WTC11 (cell line): ENCODE data around the gene GJA4. TPM values are rescaled to one million over a fixed set of nuclear protein-coding genes. Genes with fewer than 3 reads are reported as not detected.

Source experiments
- ATAC-seq: fragments of 200-7000 bp; cut with Tn5 transposase; 2 replicates; pipeline ENCODE4 v1.10.0; 2021; ENCODE audit warnings: mild to moderate bottlenecking, moderate library complexity
- CTCF ChIA-PET: fragments of 300-600 bp; sonication (Branson Sonifier 250); formaldehyde crosslinking; loops from one replicate; lab custom pipeline; 2021; ENCODE audit warnings: antibody characterized with exemption; lab: Charles Lee
- POLR2A ChIA-PET: fragments of 350-600 bp; sonication (Branson Sonifier 250); formaldehyde crosslinking; loops from one replicate; lab custom pipeline; 2021; ENCODE audit warnings: antibody characterized with exemption; lab: Charles Lee
- DNase-seq: peaks from one replicate; pipeline ENCODE4 v3.0.0; 2021; ENCODE audit warnings: low spot score
- H3K27ac Mint-ChIP-seq: 2 replicates; pipeline ENCODE4 v1.8.0; 2021; ENCODE audit warnings: mixed read lengths
- H3K27me3 Mint-ChIP-seq: 2 replicates; pipeline ENCODE4 v1.8.0; 2021; ENCODE audit warnings: low read depth, mild to moderate bottlenecking, moderate library complexity, mixed read lengths
- H3K36me3 Mint-ChIP-seq: 2 replicates; pipeline ENCODE4 v1.8.0; 2021; ENCODE audit warnings: mixed read lengths
- H3K4me1 Mint-ChIP-seq: 2 replicates; pipeline ENCODE4 v1.8.0; 2022; ENCODE audit warnings: mixed read lengths
- H3K4me3 Mint-ChIP-seq: 2 replicates; pipeline ENCODE4 v1.8.0; 2021; ENCODE audit warnings: mild to moderate bottlenecking, moderate library complexity, mixed read lengths
- H3K9me3 Mint-ChIP-seq: 2 replicates; pipeline ENCODE4 v1.8.0; 2021; ENCODE audit warnings: mixed read lengths
- ATF6 ChIP-seq: sonication (generic); formaldehyde crosslinking; IDR thresholded peaks from 2 replicates; pipeline ENCODE4 v1.8.1; 2023; ENCODE audit warnings: mild to moderate bottlenecking, missing genetic modification reagents
- CBFB ChIP-seq: sonication (generic); formaldehyde crosslinking; IDR thresholded peaks from 2 replicates; pipeline ENCODE4 v1.8.1; 2022; ENCODE audit warnings: mild to moderate bottlenecking, low read depth, missing genetic modification reagents
- CDX4 ChIP-seq: fragments of 250-450 bp; sonication (Bioruptor Pico); IDR thresholded peaks from 2 replicates; pipeline ENCODE4 v1.9.0; 2021; ENCODE audit warnings: moderate library complexity, mild to moderate bottlenecking, inconsistent platforms, borderline replicate concordance
- ESRRA ChIP-seq: sonication (generic); formaldehyde crosslinking; IDR thresholded peaks from 2 replicates; pipeline ENCODE4 v1.8.1; 2022; ENCODE audit warnings: mild to moderate bottlenecking, missing genetic modification reagents, borderline replicate concordance
- FOXK1 ChIP-seq: sonication (generic); formaldehyde crosslinking; IDR thresholded peaks from 2 replicates; pipeline ENCODE4 v1.8.0; 2022; ENCODE audit warnings: mild to moderate bottlenecking, moderate library complexity, missing genetic modification reagents
- HMGA2 ChIP-seq: fragments of 250-450 bp; sonication (Bioruptor Pico); IDR thresholded peaks from 2 replicates; pipeline ENCODE4 v1.4.0; 2021; ENCODE audit warnings: mild to moderate bottlenecking, moderate library complexity
- MLX ChIP-seq: sonication (generic); formaldehyde crosslinking; IDR thresholded peaks from 2 replicates; pipeline ENCODE4 v1.8.1; 2023; ENCODE audit warnings: mild to moderate bottlenecking, missing genetic modification reagents, moderate library complexity
- MYBL2 ChIP-seq: sonication (generic); formaldehyde crosslinking; IDR thresholded peaks from 2 replicates; pipeline ENCODE4 v1.8.1; 2023; ENCODE audit warnings: mild to moderate bottlenecking, moderate library complexity, missing genetic modification reagents
- RELA ChIP-seq: sonication (generic); formaldehyde crosslinking; IDR thresholded peaks from 2 replicates; pipeline ENCODE4 v1.8.1; 2022; ENCODE audit warnings: missing genetic modification reagents, mild to moderate bottlenecking, borderline replicate concordance
- RORB ChIP-seq: fragments of 250-450 bp; sonication (Bioruptor Pico); IDR thresholded peaks from 2 replicates; pipeline ENCODE4 v1.9.0; 2021; ENCODE audit warnings: mild to moderate bottlenecking
- SP1 ChIP-seq: sonication (generic); formaldehyde crosslinking; conservative IDR thresholded peaks from 2 replicates; pipeline ENCODE4 v1.8.1; 2022; ENCODE audit warnings: missing genetic modification reagents
- STAT6 ChIP-seq: sonication (generic); formaldehyde crosslinking; conservative IDR thresholded peaks from 2 replicates; pipeline ENCODE4 v1.8.1; 2023; ENCODE audit warnings: mild to moderate bottlenecking, low read depth, missing genetic modification reagents, moderate library complexity
- ZNF232 ChIP-seq: sonication (generic); formaldehyde crosslinking; IDR thresholded peaks from 2 replicates; pipeline ENCODE4 v1.8.0; 2022; ENCODE audit warnings: mild to moderate bottlenecking, missing genetic modification reagents
- ZNF263 ChIP-seq: sonication (generic); formaldehyde crosslinking; IDR thresholded peaks from 2 replicates; pipeline ENCODE4 v1.8.1; 2022; ENCODE audit warnings: low read depth, mild to moderate bottlenecking, moderate library complexity, missing genetic modification reagents
- ZNF425 ChIP-seq: fragments of 250-450 bp; sonication (Bioruptor Pico); conservative IDR thresholded peaks from 2 replicates; pipeline ENCODE4 v1.9.0; 2021; ENCODE audit warnings: mild to moderate bottlenecking
- total RNA-seq: library from RNA; stranded (reverse); gene quantifications from 3 replicates; pipeline ENCODE4 v1.2.3, GENCODE V29; 2021
- TF ChIP-seq, protein P1 (sequence below): sonication (generic); formaldehyde crosslinking; IDR thresholded peaks from 2 replicates; pipeline ENCODE4 v1.8.0; 2022; ENCODE audit warnings: mild to moderate bottlenecking, missing genetic modification reagents

The GJA4 gene
- total RNA-seq, 1 experiment from 2014 or later = 1.0 TPM

GRCh38 chr1:34754964-34755637 lies 37.7 kb upstream of the GJA4 start, which contains the start of gene GJB5:
TSS of gene GJB5 (plus strand) at chr1:34755047. CDS start at chr1:34757331, 2,284 bp downstream.
- H3K4me3 Mint-ChIP-seq = no peak within 1 kb of the TSS
- no peaks in the 10 kb centered on the region for H3K36me3 Mint-ChIP-seq
- TF ChIP-seq CBFB (CRISPR knock-in tag) = no peak
- no peak for TF ChIP-seq STAT6 (CRISPR knock-in tag)
- no peak for TF ChIP-seq RORB (CRISPR knock-in tag)
- no peak for TF ChIP-seq ZNF232
- TF ChIP-seq MYBL2 (CRISPR knock-in tag) = no peak
- no peak for TF ChIP-seq MLX (CRISPR knock-in tag)
- TF ChIP-seq CDX4 (CRISPR knock-in tag) = no peak
- TF ChIP-seq ZNF425 = no peak
- TF ChIP-seq ZNF263 (CRISPR knock-in tag) = no peak
- no peak for TF ChIP-seq FOXK1 (CRISPR knock-in tag)
- TF ChIP-seq ESRRA (CRISPR knock-in tag) = no peak
- no peak for TF ChIP-seq SP1 (CRISPR knock-in tag)
- TF ChIP-seq ATF6 (CRISPR knock-in tag) = no peak
- no peak for TF ChIP-seq RELA (CRISPR knock-in tag)
- H3K4me1 Mint-ChIP-seq = peaks cover 20% of the 10 kb centered on the region
- DNase-seq = peak; percentile 45
- peak; percentile 80 for ATAC-seq
- H3K9me3 Mint-ChIP-seq = 0 out of 2 replicates have a peak, but pooled peaks cover 6% of the 10 kb centered on the region
- no peaks in the 10 kb centered on the region for H3K27me3 Mint-ChIP-seq
- CTCF ChIA-PET = interaction anchor here (0.8 to 5.8 kb wide), 13 partner anchors 9 to 111 kb away, joined by 3 to 45 read pairs (median 4); partner anchors contain the start of gene SMIM12
- POLR2A ChIA-PET = no interaction called here
- H3K27ac Mint-ChIP-seq = peak within 1 kb of the TSS; percentile 33; the same call in 1 of the 2 replicates

DNA sequence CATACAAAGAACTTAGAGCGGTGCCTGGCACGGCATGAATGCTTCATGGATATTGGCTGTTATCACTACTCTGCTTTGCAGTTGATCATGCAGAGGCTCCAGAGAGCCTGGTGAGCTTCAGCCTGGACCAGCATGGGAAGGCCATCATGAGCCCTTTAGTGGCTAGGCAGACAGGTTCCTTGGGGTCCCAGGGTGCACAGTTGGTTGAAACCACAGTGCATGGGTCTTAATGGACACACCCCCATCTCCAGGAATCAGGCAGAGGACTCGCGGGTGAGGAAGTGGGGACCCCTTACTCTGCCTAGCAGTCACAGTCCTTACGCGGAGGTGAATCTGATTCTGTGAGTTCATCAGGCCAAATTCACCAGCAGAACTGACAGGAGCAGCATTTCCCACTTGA lies 36.8 kb upstream of the GJA4 start:
- Mint-ChIP-seq H3K9me3 (0 out of 2 replicates have a peak, but pooled peaks cover 6% of the 10 kb centered on the region), H3K4me1 (peaks cover 18% of the 10 kb centered on the region), H3K4me3 (no peak overlapping the region), H3K36me3 (no peaks in the 10 kb centered on the region), H3K27me3 (no peaks in the 10 kb centered on the region), H3K27ac (no peak overlapping the region)
- DNase-seq (no peak), ATAC-seq (no peak)
- CTCF ChIA-PET = interaction anchor here (1.4 to 5.8 kb wide), 4 partner anchors 13 to 97 kb away, joined by 5 to 45 read pairs (median 6); no protein-coding TSS in a partner anchor
- POLR2A ChIA-PET = no interaction called here
- TF ChIP-seq, protein P1, sequence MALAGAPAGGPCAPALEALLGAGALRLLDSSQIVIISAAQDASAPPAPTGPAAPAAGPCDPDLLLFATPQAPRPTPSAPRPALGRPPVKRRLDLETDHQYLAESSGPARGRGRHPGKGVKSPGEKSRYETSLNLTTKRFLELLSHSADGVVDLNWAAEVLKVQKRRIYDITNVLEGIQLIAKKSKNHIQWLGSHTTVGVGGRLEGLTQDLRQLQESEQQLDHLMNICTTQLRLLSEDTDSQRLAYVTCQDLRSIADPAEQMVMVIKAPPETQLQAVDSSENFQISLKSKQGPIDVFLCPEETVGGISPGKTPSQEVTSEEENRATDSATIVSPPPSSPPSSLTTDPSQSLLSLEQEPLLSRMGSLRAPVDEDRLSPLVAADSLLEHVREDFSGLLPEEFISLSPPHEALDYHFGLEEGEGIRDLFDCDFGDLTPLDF (CRISPR knock-in tag) = no peak
- TF ChIP-seq HMGA2 (CRISPR knock-in tag) (no peak), CDX4 (CRISPR knock-in tag) (no peak)
- TF ChIP-seq, all 79 proteins: peak for 0
